Activated T-helper 2 cell treated with anti-CD3 and anti-CD28 coated beads, Interferon-gamma antibody, Interleukin-2, Interleukin-4, amounts not matched to agents 10 μg/mL and 5 μg/mL and 100 μg/mL, durations not matched to agents 14 hours and 24 hours and 36 hours (primary cell): ENCODE results near the gene RIMBP2. TPM values are rescaled to one million over a fixed set of nuclear protein-coding genes. Genes with fewer than 3 reads are reported as not detected.

Experiments used
- DNase-seq: peaks from one replicate; pipeline ENCODE4 v3.0.0; 2021; ENCODE audit warnings: low spot score
- H3K27ac Mint-ChIP-seq: one replicate; pipeline ENCODE4 v1.8.0; 2021; ENCODE audit warnings: mixed read lengths
- H3K27me3 Mint-ChIP-seq: one replicate; pipeline ENCODE4 v1.8.0; 2021; ENCODE audit warnings: low read depth, mixed read lengths
- H3K36me3 Mint-ChIP-seq: one replicate; pipeline ENCODE4 v1.8.0; 2021; ENCODE audit warnings: low read depth, mixed read lengths
- H3K4me1 Mint-ChIP-seq: one replicate; pipeline ENCODE4 v1.8.0; 2021; ENCODE audit warnings: low read depth, mixed read lengths
- H3K4me3 Mint-ChIP-seq: one replicate; pipeline ENCODE4 v1.8.0; 2021; ENCODE audit warnings: low read depth, mild to moderate bottlenecking, moderate library complexity, mixed read lengths
- H3K9me3 Mint-ChIP-seq: one replicate; pipeline ENCODE4 v1.8.0; 2021; ENCODE audit warnings: mixed read lengths
- intact Hi-C: fragments of 100-400 bp; cut with micrococcal nuclease; formaldehyde crosslinking; loops from one replicate; pipeline ENCODE4 v1.15.1; 2023
- total RNA-seq: library from RNA; stranded (reverse); gene quantifications from 2 replicates; pipeline ENCODE4 v1.2.3, GENCODE V29; 2022

Gene RIMBP2
- total RNA-seq, 1 donor from 2014 or later = not detected

DNA sequence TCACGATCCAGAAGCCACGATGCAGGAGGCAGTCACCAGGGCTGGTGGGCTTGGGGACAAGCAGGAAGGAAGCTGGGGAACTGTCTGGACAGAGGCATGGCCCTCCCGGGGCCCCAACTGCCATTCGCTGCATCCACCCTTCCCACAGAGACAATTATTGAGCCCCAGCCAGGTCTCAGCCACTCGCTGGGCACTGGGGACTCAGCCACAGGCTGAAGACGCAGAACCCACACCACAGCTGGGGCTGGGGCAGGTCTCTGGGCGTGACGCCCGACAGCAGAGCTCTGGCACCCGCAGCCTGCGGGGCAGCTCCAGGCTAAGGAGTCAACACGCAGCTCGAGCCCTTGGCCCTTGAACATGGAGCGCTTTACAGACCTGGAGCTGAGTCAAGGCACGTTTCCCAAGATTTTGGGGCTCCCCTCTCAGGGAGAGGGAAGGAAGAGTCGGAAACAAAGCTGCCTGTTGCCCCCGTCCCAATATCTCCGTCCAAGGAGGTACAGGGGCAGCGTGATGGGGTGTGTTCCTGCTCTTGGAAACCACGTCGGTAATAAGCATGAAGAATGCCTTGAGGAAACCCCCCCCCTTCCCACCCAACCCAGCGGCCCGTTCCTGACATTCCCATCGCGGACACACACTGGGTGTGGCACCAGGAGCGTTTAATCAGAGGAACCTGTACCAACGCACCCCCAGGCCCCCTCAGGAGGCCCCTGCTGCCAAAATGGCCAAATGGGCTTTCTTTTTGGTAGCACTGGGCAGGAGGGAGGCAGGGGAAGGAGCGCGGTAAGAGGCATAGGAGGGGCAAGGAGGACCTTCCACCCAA lies 6.7 kb downstream of the RIMBP2 start:
- H3K27me3 Mint-ChIP-seq = peaks cover 18% of the 10 kb centered on the region
- H3K4me3 Mint-ChIP-seq = no peak overlapping the region
- H3K27ac Mint-ChIP-seq = no peak overlapping the region
- DNase-seq = no peak
- no peaks in the 10 kb centered on the region for H3K4me1 Mint-ChIP-seq
- H3K36me3 Mint-ChIP-seq = no peaks in the 10 kb centered on the region
- intact Hi-C loops = no loop called here
- no peaks in the 10 kb centered on the region for H3K9me3 Mint-ChIP-seq

DNA sequence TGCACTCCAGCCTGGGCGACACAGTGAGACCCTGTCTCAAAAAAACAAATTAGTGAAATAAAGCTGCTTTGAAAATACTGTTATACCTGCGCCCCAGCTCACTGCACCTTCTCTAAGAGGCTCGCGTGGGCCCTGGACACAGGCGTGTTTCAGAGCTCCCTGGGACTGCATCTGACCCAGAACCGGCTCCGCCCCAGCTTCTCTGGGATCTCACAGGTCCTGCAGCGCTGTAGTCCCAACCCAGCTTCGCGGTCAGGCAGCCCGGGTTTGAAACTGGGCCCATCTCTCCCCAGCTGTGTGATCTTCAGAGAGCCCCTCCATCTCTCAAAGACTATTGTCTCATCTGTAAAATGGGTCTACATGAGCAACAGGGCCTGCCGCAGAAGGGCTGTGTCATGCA lies 7.5 kb downstream of the RIMBP2 start:
- Mint-ChIP-seq H3K4me1 (no peaks in the 10 kb centered on the region), H3K9me3 (no peaks in the 10 kb centered on the region), H3K27me3 (peaks cover 13% of the 10 kb centered on the region), H3K27ac (no peak overlapping the region), H3K4me3 (no peak overlapping the region), H3K36me3 (no peaks in the 10 kb centered on the region)
- no peak for DNase-seq
- intact Hi-C loops = no loop called here

GRCh38 chr12:130707571-130707891 lies 8.6 kb downstream of the RIMBP2 start:
- no peak overlapping the region for H3K4me3 Mint-ChIP-seq
- H3K9me3 Mint-ChIP-seq = no peaks in the 10 kb centered on the region
- intact Hi-C loops = no loop called here
- no peak for DNase-seq
- peaks cover 3% of the 10 kb centered on the region for H3K27me3 Mint-ChIP-seq
- H3K27ac Mint-ChIP-seq = no peak overlapping the region
- no peaks in the 10 kb centered on the region for H3K4me1 Mint-ChIP-seq
- H3K36me3 Mint-ChIP-seq = no peaks in the 10 kb centered on the region

GRCh38 chr12:130706885-130707570 lies 9.1 kb downstream of the RIMBP2 start:
- no peaks in the 10 kb centered on the region for H3K36me3 Mint-ChIP-seq
- DNase-seq = no peak
- intact Hi-C loops = no loop called here
- no peaks in the 10 kb centered on the region for H3K4me1 Mint-ChIP-seq
- H3K4me3 Mint-ChIP-seq = no peak overlapping the region
- no peak overlapping the region for H3K27ac Mint-ChIP-seq
- H3K9me3 Mint-ChIP-seq = no peaks in the 10 kb centered on the region
- no peaks in the 10 kb centered on the region for H3K27me3 Mint-ChIP-seq

DNA sequence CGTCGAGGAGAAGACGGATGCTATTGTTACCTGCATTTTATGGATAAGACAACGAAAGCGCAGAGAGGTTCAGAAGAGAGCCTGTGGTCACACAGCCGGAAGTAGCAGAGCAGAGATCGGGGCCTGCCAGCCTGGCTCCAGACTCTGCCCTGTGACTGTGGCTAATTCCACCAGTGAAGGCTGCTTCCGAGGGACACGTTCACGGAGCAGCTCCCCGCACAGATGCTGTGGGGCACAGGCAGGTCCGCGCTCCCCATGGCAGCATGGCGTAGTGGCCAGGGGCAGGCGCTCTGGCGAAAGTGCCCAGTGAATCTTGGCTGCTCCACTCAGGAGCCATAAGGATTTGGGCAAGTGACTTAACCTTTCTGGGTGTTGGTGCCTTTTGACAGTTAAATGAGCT lies 9.8 kb downstream of the RIMBP2 start:
- Mint-ChIP-seq H3K9me3 (no peaks in the 10 kb centered on the region), H3K36me3 (no peaks in the 10 kb centered on the region), H3K27ac (no peak overlapping the region), H3K27me3 (no peaks in the 10 kb centered on the region), H3K4me3 (no peak overlapping the region), H3K4me1 (no peaks in the 10 kb centered on the region)
- intact Hi-C loops = no loop called here
- no peak for DNase-seq

GRCh38 chr12:130705178-130705822 lies 10.8 kb downstream of the RIMBP2 start:
- Mint-ChIP-seq H3K27me3 (no peaks in the 10 kb centered on the region), H3K27ac (no peak overlapping the region), H3K9me3 (no peaks in the 10 kb centered on the region), H3K36me3 (no peaks in the 10 kb centered on the region), H3K4me1 (no peaks in the 10 kb centered on the region), H3K4me3 (no peak overlapping the region)
- DNase-seq = no peak
- intact Hi-C loops = no loop called here

- H3K36me3 Mint-ChIP-seq = no peaks in the 10 kb centered on the region
- no peak for DNase-seq
- no peak overlapping the region for H3K27ac Mint-ChIP-seq
- no peak overlapping the region for H3K4me3 Mint-ChIP-seq
- no peaks in the 10 kb centered on the region for H3K27me3 Mint-ChIP-seq
- no peaks in the 10 kb centered on the region for H3K4me1 Mint-ChIP-seq
- H3K9me3 Mint-ChIP-seq = no peaks in the 10 kb centered on the region
- intact Hi-C loops = no loop called here
These were observed 11.5 kb downstream of the RIMBP2 start for GRCh38 chr12:130704606-130705005.

GRCh38 chr12:130703733-130704375 lies 12.2 kb downstream of the RIMBP2 start:
- no peak overlapping the region for H3K4me3 Mint-ChIP-seq
- DNase-seq = no peak
- no peaks in the 10 kb centered on the region for H3K27me3 Mint-ChIP-seq
- H3K36me3 Mint-ChIP-seq = no peaks in the 10 kb centered on the region
- no peaks in the 10 kb centered on the region for H3K9me3 Mint-ChIP-seq
- intact Hi-C loops = no loop called here
- no peaks in the 10 kb centered on the region for H3K4me1 Mint-ChIP-seq
- H3K27ac Mint-ChIP-seq = no peak overlapping the region

DNA sequence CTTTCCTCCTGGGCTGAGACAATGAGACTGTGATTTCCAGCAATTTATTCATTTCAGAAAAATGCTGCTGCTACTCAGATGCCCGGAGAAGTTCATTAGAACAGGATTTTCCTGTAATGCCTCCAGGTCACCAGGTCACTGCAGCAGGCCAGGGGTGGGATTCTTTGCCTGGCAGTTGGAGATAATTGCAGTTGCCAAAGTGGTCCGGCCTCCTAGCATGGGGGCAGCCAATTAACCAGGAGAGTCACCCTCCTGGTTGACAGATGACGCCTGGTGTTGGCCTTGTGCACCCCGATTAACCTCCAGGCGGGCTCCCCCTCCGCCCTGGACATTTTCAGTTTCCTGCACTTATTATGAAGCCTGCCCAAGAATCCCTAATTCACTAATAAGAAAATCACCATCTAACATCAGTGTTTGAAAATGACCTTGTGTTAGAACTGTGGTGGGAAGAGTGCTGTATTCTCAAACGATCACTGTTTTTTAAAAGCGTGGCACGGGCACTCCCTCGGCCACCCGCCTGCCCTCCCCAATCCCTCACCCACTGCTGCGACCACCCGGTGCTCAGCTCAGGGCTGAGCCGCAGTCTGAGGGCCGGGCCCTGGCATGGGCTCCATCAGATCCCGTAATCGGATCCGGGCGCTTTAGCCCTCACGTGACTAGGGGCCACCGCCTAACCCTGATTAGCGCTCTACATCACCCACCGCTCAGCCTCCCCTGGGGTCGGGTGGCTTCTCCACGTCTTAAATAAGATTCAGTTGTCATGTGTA lies 12.9 kb downstream of the RIMBP2 start:
- DNase-seq = no peak

GRCh38 chr12:130701402-130701744 lies 14.7 kb downstream of the RIMBP2 start:
- no peak overlapping the region for H3K4me3 Mint-ChIP-seq
- no peaks in the 10 kb centered on the region for H3K36me3 Mint-ChIP-seq
- intact Hi-C loops = no loop called here
- H3K27me3 Mint-ChIP-seq = no peaks in the 10 kb centered on the region
- no peak for DNase-seq
- no peaks in the 10 kb centered on the region for H3K9me3 Mint-ChIP-seq
- no peak overlapping the region for H3K27ac Mint-ChIP-seq
- H3K4me1 Mint-ChIP-seq = no peaks in the 10 kb centered on the region

More for the DNA sequence above, 12.9 kb downstream of the RIMBP2 start:
- intact Hi-C loops = no loop called here
- Mint-ChIP-seq H3K4me1 (no peaks in the 10 kb centered on the region), H3K4me3 (no peak overlapping the region), H3K27me3 (no peaks in the 10 kb centered on the region), H3K9me3 (no peaks in the 10 kb centered on the region), H3K36me3 (no peaks in the 10 kb centered on the region), H3K27ac (no peak overlapping the region)

- Mint-ChIP-seq H3K27ac (no peak overlapping the region), H3K9me3 (no peaks in the 10 kb centered on the region), H3K27me3 (no peaks in the 10 kb centered on the region), H3K4me3 (no peak overlapping the region), H3K4me1 (no peaks in the 10 kb centered on the region), H3K36me3 (no peaks in the 10 kb centered on the region)
- intact Hi-C loops = no loop called here
- no peak for DNase-seq
These were observed 15.4 kb downstream of the RIMBP2 start for GRCh38 chr12:130700492-130701401.

DNA sequence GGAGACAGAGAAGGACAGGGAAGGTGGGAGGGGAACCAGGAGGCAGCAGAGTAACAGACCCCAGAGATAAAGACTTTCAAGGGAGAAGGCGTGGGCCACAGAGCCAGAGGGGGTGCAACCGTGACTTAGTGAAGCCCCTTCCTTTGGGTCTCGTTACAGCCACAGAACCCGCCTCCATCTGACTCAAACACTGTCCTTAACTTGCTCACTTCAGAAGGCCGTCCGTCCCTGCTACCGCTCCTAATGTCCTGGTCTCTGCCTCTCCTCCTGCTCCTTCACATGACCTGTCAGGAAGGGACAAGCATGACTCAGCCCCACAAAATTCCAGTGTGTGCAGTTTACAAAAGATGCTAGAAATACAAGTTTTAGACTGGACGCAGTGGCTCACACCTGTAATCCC lies 18.0 kb downstream of the RIMBP2 start:
- H3K4me3 Mint-ChIP-seq = no peak overlapping the region
- H3K4me1 Mint-ChIP-seq = no peaks in the 10 kb centered on the region
- intact Hi-C loops = no loop called here
- H3K27me3 Mint-ChIP-seq = no peaks in the 10 kb centered on the region
- DNase-seq = no peak
- H3K36me3 Mint-ChIP-seq = no peaks in the 10 kb centered on the region
- H3K27ac Mint-ChIP-seq = no peak overlapping the region
- H3K9me3 Mint-ChIP-seq = no peaks in the 10 kb centered on the region
